DMS153 treated with DMSO at 0.1 percent for 48 hours (cell line): ENCODE data around the gene CHN2.

Experiments
- DNase-seq: peaks from one replicate; lab custom pipeline; 2025; ENCODE audit not compliant: unreplicated experiment; lab: John Stamatoyannopoulos, UW

The CHN2 gene

GRCh38 chr7:29385214-29385814 lies 190.7 kb downstream of the CHN2 start:
- no peak for DNase-seq

GRCh38 chr7:29386196-29386765 lies 191.7 kb downstream of the CHN2 start:
- peak; percentile 29 for DNase-seq

- DNase-seq: no peak
Observed at GRCh38 chr7:29391262-29391661, 196.7 kb downstream of the CHN2 start.

- DNase-seq: no peak
Observed at GRCh38 chr7:29394321-29394720, 199.7 kb downstream of the CHN2 start.

GRCh38 chr7:29396563-29396962 lies 202.0 kb downstream of the CHN2 start:
- no peak for DNase-seq

- no peak for DNase-seq
Observed at GRCh38 chr7:29397398-29397797, 202.8 kb downstream of the CHN2 start.

- DNase-seq: no peak
Observed at GRCh38 chr7:29398011-29398410, 203.4 kb downstream of the CHN2 start.

GRCh38 chr7:29400437-29400836 lies 205.9 kb downstream of the CHN2 start:
- DNase-seq: no peak

GRCh38 chr7:29401769-29402168 lies 207.2 kb downstream of the CHN2 start:
- DNase-seq: no peak

GRCh38 chr7:29405891-29406290 lies 211.3 kb downstream of the CHN2 start:
- DNase-seq: no peak

- DNase-seq: no peak
Observed at GRCh38 chr7:29406366-29406765, 211.8 kb downstream of the CHN2 start.

GRCh38 chr7:29408841-29409243 lies 214.3 kb downstream of the CHN2 start:
- peak; percentile 94 for DNase-seq

GRCh38 chr7:29410996-29411395 lies 216.4 kb downstream of the CHN2 start:
- DNase-seq: no peak

GRCh38 chr7:29412912-29413311 lies 218.3 kb downstream of the CHN2 start:
- DNase-seq: no peak

- no peak for DNase-seq
Observed at GRCh38 chr7:29413626-29414136, 219.1 kb downstream of the CHN2 start.

GRCh38 chr7:29414216-29414615 lies 219.6 kb downstream of the CHN2 start:
- DNase-seq: no peak

- no peak for DNase-seq
Observed at GRCh38 chr7:29415215-29415614, 220.6 kb downstream of the CHN2 start.

GRCh38 chr7:29416276-29416937 lies 221.8 kb downstream of the CHN2 start:
- no peak for DNase-seq

- DNase-seq: no peak
Observed at GRCh38 chr7:29416938-29417305, 222.3 kb downstream of the CHN2 start.

- no peak for DNase-seq
Observed at GRCh38 chr7:29418056-29418455, 223.5 kb downstream of the CHN2 start.

- DNase-seq: no peak
Observed at GRCh38 chr7:29418651-29419050, 224.1 kb downstream of the CHN2 start.

- DNase-seq: no peak
Observed at GRCh38 chr7:29420011-29420410, 225.4 kb downstream of the CHN2 start.
